Stimulated activated naive CD8-positive, alpha-beta T cell treated with anti-CD3 and anti-CD28 coated beads, Interleukin-15, amount 100 ng/mL, for 72 hours (primary cell): ENCODE results near the gene C10orf105.

ENCODE experiments used
- ATAC-seq: fragments of 150-1000 bp; cut with Tn5 transposase; 2 replicates; pipeline ENCODE4 v1.10.0; 2021; ENCODE audit warnings: mild to moderate bottlenecking, moderate library complexity
- DNase-seq, 2 donors: peaks; one replicate each; pipeline ENCODE4 v3.0.0; 2021 to 2022
- H3K27ac Mint-ChIP-seq, 2 donors: one replicate each; pipeline ENCODE4 v1.8.0; 2022; ENCODE audit warnings: mild to moderate bottlenecking in 2 of 2, mixed read lengths in 2 of 2, moderate library complexity in 2 of 2
- H3K27me3 Mint-ChIP-seq: one replicate; pipeline ENCODE4 v1.8.0; 2022; ENCODE audit warnings: mixed read lengths
- H3K4me1 Mint-ChIP-seq: one replicate; pipeline ENCODE4 v1.8.0; 2022; ENCODE audit warnings: mild to moderate bottlenecking, mixed read lengths
- H3K4me3 Mint-ChIP-seq, 2 donors: one replicate each; pipeline ENCODE4 v1.8.0; 2022; ENCODE audit warnings: mild to moderate bottlenecking in 2 of 2, mixed read lengths in 2 of 2, moderate library complexity in 1 of 2
- H3K9me3 Mint-ChIP-seq, 2 donors: one replicate each; pipeline ENCODE4 v1.8.0; 2022; ENCODE audit warnings: mixed read lengths in 2 of 2

C10orf105 gene

DNA sequence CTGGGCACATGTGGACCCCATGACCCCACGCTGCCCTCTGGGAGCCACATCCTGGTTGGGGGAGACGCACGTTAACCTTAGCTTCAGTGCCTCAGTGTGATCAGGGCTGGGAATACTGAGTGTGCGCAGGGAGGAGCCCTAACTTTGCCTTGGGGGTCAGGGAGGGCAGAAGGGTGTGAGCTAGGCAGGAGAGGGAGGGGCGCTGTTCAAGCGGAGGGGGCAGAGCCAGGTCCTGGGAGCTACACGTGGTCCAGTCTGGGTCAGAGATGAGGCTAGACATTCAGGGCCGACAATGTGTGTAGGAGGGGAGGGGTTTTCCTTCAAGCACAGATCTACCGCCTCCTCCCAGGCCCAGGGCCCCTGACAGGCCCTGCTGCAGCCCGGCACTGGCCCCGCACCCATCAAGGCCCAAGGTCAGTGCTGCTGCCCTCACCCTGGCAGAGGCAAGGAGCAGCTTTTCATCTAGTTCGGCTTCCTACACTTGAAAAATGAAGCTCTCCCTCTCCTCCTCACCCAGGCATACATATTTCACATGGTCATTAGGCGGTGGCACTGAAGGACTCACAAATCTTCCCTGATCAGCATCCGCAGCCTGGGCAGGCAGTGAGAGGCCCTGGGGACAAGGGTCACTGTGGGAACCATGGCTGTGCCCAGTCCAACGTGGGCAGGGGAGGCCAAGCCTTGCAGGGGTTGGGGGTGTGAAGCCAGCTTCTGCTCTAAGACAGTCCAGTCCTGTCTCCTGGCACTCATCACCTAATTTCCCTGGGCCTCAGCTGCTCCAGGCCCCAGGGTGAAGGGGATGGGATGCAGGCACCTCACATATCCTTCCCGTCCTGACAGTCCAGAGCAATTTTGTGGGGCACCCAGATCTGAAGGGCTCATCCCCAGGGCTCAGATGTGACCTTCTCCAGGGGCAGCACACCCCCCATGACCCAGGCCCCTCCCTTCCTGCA, 47.3 kb downstream of the C10orf105 start:
- Mint-ChIP-seq H3K4me1 (peaks cover 9% of the 10 kb centered on the region), H3K27me3 (no peaks in the 10 kb centered on the region), H3K27ac (no peak overlapping the region), H3K4me3 (no peak overlapping the region), H3K9me3 (no peaks in the 10 kb centered on the region)
- ATAC-seq (no peak), DNase-seq (no peak)

DNA sequence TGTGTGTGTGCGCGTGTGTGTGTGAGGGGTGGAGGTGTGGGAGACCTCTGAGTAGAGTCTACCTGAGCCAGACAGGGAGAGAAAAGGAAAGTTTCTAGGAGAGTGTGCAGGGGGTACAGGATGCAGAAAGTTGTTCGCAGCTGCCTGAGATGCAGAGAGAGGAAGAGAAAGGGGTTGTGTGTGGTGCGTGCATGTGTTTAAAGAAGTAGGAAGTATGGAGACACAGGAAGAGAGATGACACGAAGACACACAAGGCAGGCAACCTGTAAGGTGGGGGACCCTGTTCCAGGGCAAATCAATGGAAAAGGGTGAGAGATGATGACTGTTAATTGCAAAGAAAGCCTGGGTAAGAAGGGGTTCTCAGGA, 52.2 kb downstream of the C10orf105 start:
- peak; percentile 27 for ATAC-seq
- Mint-ChIP-seq H3K27ac (peak overlapping the region in 1 of 2 donors; percentile 2), H3K4me3 (peak overlapping the region in 1 of 2 donors; percentile 24), H3K27me3 (no peaks in the 10 kb centered on the region), H3K4me1 (peaks cover 29% of the 10 kb centered on the region), H3K9me3 (no peaks in the 10 kb centered on the region)
- DNase-seq: no peak

DNA sequence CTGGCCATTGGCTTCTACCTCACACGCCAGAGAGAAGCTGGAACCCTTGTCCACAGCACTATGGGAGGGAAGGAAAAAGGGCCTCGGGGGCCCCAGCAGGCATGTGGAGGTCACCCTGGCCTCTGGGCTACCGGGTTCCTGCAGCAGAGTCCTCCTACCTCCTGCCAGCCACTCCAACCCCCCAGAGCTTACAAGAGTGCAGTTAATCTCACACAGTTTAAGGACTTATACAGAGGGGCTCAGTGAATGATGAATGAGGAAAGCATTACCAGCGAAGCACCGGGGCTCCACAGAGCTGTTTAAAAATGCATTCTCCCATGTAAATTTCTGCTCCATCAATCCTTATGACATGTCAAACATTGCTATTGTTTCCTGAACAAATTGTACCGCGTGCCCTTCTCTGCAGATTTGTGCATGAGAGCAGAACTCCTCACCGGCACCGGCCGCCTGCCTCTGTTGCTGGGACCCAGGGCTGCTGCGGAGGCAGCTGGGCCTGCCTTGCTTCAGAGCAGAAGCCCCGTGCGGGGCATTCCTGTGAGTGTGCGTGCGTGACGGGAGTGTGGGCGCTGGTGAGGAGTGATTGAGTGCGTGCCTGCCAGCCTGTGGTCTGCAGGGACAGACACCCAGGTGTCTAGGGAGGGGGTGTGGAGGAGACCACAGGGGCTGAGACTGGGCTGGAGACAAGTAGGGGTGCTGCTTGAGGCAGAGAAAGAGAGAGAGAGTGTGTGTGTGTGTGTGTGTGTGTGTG, 52.8 kb downstream of the C10orf105 start:
- Mint-ChIP-seq H3K4me1 (peaks cover 29% of the 10 kb centered on the region), H3K9me3 (no peaks in the 10 kb centered on the region), H3K4me3 (no peak overlapping the region), H3K27me3 (no peaks in the 10 kb centered on the region), H3K27ac (peak overlapping the region in 1 of 2 donors; percentile 22)
- DNase-seq (no peak), ATAC-seq (peak; percentile 50)

DNA sequence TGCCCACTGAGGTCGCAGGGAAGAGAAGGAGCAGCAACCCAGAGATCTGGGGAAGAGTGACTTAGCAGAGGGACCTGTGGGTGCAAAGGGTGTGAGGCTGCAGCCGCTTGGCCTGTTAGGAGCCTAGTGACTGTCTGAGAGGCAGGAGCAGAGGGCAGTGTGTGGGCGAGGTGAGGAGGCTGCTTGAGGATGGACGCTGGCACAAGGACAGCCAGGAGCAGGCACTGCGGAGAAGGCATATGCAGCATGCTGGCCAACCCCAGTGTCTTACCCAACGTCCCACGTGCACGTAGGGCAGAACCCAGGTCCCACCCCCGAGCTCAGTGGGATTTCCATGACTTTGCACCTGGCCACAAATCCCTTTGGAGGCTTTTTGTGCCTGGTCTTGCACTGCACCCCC, 54.1 kb downstream of the C10orf105 start:
- Mint-ChIP-seq H3K4me1 (peaks cover 29% of the 10 kb centered on the region), H3K27me3 (no peaks in the 10 kb centered on the region), H3K4me3 (no peak overlapping the region), H3K9me3 (no peaks in the 10 kb centered on the region), H3K27ac (no peak overlapping the region)
- ATAC-seq (no peak), DNase-seq (no peak)

DNA sequence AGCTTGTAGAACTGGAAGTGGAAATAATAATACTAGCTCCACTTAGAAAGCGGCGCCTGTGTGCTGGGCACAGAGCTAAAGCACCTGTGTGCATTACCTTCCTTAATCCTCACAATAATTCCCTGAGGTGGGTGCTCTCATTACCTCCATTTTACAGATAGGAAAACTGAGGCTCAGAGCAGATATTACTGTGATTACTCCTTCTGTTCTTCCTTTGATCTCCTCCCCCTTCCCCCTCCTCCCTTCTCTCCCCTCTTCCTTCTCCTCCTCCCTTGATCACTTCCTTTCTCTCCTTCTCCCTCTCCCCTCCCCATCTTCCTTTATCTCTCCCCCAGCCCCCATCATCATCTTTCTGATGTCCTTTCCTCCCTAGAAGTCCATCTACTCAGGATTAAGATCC, 55.0 kb downstream of the C10orf105 start:
- Mint-ChIP-seq H3K9me3 (no peaks in the 10 kb centered on the region), H3K27me3 (no peaks in the 10 kb centered on the region), H3K4me1 (peaks cover 29% of the 10 kb centered on the region), H3K4me3 (no peak overlapping the region), H3K27ac (peak overlapping the region in 1 of 2 donors; percentile 24)
- ATAC-seq: no peak
- no peak for DNase-seq

DNA sequence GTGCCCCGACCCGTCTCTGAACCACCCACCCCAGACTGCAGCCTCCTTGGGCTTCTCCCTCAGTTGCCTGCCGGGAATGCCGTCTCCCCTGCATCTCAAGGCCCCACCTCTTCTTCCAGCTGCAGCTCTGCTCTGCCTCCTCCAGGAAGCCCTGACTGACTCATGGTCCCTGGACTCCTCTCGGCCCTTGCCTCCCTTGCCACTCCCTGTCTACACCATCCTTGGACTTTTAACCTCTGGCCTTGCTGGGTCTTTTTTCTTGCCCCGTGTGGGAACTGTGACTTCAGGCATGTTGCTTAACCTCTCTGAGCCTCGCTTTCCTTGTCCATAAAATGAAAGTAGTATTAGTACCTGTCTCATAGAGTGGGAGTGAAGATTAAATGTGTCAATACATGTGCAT, 56.3 kb downstream of the C10orf105 start:
- H3K9me3 Mint-ChIP-seq: no peaks in the 10 kb centered on the region
- ATAC-seq (no peak), DNase-seq (no peak)
- no peak overlapping the region for H3K4me3 Mint-ChIP-seq
- peaks cover 29% of the 10 kb centered on the region for H3K4me1 Mint-ChIP-seq
- no peaks in the 10 kb centered on the region for H3K27me3 Mint-ChIP-seq
- H3K27ac Mint-ChIP-seq: peak overlapping the region in 1 of 2 donors; percentile 85

DNA sequence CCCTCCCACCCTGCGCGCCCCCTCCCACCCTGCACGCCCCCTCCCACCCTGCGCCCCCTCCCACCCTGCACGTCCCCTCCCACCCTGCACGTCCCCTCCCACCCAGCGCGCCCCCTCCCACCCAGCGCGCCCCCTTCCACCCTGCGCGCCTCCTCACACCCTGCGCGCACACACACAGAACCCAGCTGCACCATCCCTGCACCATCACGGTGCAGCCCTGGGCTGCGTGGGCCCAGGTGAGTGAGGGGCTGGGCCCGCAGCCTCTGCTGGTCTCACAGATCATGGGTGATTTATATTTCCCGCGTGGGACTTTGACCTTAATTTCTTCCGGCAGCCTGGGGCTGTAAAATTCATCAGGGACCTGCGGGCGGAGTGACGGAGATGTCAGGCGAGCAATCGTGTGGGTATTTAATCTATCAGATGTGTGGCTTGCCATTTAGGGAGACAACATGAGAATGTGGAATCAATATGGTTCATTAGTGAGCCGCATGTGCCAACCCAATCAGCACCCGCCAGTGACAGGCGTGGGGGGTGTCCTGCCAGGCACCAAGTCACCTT, 57.7 kb downstream of the C10orf105 start:
- no peak overlapping the region for H3K27ac Mint-ChIP-seq
- H3K27me3 Mint-ChIP-seq: no peaks in the 10 kb centered on the region
- H3K4me3 Mint-ChIP-seq: no peak overlapping the region
- peaks cover 16% of the 10 kb centered on the region for H3K4me1 Mint-ChIP-seq
- H3K9me3 Mint-ChIP-seq: no peaks in the 10 kb centered on the region
- ATAC-seq (peak; percentile 74), DNase-seq (no peak)
